ENCODE data around the gene USP43. TPM values are rescaled to one million over a fixed set of nuclear protein-coding genes. Genes with fewer than 3 reads are reported as not detected.

The USP43 gene
- polyA plus RNA-seq, 1 of the 3 experiments (the other 2 are of a cell fraction): 0.07 TPM

DNA sequence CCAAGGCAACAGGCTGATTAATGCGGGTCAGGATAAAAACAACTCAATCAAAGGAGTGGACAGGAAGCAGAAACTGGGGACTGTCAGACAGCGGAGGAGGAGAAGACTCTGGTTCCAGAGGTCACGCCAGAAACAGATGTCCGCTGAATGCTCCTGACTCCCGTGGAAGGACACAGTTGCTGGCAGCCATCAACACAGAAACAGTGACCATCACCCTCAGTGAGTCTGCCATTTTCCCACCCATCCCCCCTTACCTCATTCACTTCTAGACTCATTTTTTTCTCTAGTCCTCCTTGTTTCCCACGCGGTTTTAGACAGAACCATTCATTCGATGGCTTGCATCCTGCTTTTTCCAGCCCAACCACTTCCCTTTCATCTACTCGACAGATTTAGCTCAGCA is 105.2 kb downstream of the USP43 start:
- Histone ChIP-seq H2AFZ (ENCODE audit: low read depth) (no peak overlapping the region), H3K27ac (ENCODE audit: low read depth in 2 of 2, low read length in 1 of 2) (no peak overlapping the region), H4K20me1 (ENCODE audit: insufficient read depth) (no peaks in the 10 kb centered on the region), H3K4me2 (no peak overlapping the region), H3K4me1 (ENCODE audit: control insufficient read depth in 1 of 2, insufficient read depth in 2 of 2, low read depth in 1 of 2, low read length in 1 of 2) (no peaks in the 10 kb centered on the region), H3K4me3 (ENCODE audit: low read depth in 2 of 2, low read length in 1 of 2) (no peak overlapping the region), H3K36me3 (replicated peaks in 1 of 2; ENCODE audit: control insufficient read depth in 1 of 2, insufficient read depth in 2 of 2, low read length in 1 of 2) (no peaks in the 10 kb centered on the region), H3K9me2 (no peaks in the 10 kb centered on the region), H3K9ac (no peak overlapping the region), H3K27me3 (ENCODE audit: insufficient read depth) (peaks cover 8% of the 10 kb centered on the region; the same call in 1 of the 2 replicates), H3K9me3 (no peaks in the 10 kb centered on the region), H3K79me2 (ENCODE audit: insufficient read depth) (no peaks in the 10 kb centered on the region), H3F3A (replicated peaks; ENCODE audit: insufficient read depth) (no peaks in the 10 kb centered on the region)
- TF ChIP-seq RCOR1 (IDR thresholded peaks at IDR 0.05; ENCODE audit: low read length): no peak
- no peak for TF ChIP-seq NRF1 (IDR thresholded peaks at IDR 0.05; ENCODE audit: low read depth, low read length)
- TF ChIP-seq SIN3A (IDR thresholded peaks at IDR 0.05; ENCODE audit: borderline replicate concordance, low read depth, low read length): no peak
- TF ChIP-seq, protein P1, sequence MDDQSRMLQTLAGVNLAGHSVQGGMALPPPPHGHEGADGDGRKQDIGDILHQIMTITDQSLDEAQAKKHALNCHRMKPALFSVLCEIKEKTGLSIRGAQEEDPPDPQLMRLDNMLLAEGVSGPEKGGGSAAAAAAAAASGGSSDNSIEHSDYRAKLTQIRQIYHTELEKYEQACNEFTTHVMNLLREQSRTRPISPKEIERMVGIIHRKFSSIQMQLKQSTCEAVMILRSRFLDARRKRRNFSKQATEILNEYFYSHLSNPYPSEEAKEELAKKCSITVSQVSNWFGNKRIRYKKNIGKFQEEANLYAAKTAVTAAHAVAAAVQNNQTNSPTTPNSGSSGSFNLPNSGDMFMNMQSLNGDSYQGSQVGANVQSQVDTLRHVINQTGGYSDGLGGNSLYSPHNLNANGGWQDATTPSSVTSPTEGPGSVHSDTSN (IDR thresholded peaks at IDR 0.05): no peak
- ChIA-PET POLR2A (no interaction called here), CTCF (no interaction called here)
- DNase-seq: no peak
- WGBS (ENCODE audit: low lambda C conversion rate): 9% methylated on average over 8 of the region's 9 CpGs

DNA sequence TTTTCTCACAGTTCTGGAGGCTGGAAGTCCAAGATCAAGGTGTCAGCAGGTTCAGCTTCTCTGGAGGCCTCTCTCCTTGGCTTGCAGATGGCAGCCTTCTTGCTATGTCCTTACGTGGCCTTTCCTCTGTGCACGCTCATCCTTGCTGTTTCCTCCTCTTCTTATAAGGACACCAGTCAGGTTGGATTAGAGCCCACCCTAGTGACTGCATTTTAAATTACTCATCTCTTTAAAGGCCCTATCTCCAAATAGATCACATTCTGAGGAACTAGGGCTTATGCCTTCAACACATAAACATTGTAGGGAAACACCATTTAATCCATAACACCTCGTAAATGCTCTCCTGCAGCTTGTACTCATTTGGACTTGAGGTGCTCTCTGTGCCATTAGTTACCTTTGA is 109.8 kb downstream of the USP43 start:
- Histone ChIP-seq H2AFZ (ENCODE audit: low read depth) (no peak overlapping the region), H3K4me2 (no peak overlapping the region), H3F3A (replicated peaks; ENCODE audit: insufficient read depth) (no peaks in the 10 kb centered on the region), H3K4me3 (ENCODE audit: low read depth in 2 of 2, low read length in 1 of 2) (no peak overlapping the region), H3K27me3 (ENCODE audit: insufficient read depth) (peaks cover 14% of the 10 kb centered on the region; the same call in 1 of the 2 replicates), H3K9ac (no peak overlapping the region), H3K36me3 (replicated peaks in 1 of 2; ENCODE audit: control insufficient read depth in 1 of 2, insufficient read depth in 2 of 2, low read length in 1 of 2) (no peaks in the 10 kb centered on the region), H3K79me2 (ENCODE audit: insufficient read depth) (no peaks in the 10 kb centered on the region), H4K20me1 (ENCODE audit: insufficient read depth) (no peaks in the 10 kb centered on the region), H3K9me3 (no peaks in the 10 kb centered on the region), H3K9me2 (no peaks in the 10 kb centered on the region), H3K4me1 (ENCODE audit: control insufficient read depth in 1 of 2, insufficient read depth in 2 of 2, low read depth in 1 of 2, low read length in 1 of 2) (no peaks in the 10 kb centered on the region), H3K27ac (ENCODE audit: low read depth in 2 of 2, low read length in 1 of 2) (no peak overlapping the region)
- ChIA-PET POLR2A (no interaction called here), CTCF (no interaction called here)
- WGBS (ENCODE audit: low lambda C conversion rate): 9% methylated on average over 3 of the region's 3 CpGs
- no peak for DNase-seq
- TF ChIP-seq, protein P2, sequence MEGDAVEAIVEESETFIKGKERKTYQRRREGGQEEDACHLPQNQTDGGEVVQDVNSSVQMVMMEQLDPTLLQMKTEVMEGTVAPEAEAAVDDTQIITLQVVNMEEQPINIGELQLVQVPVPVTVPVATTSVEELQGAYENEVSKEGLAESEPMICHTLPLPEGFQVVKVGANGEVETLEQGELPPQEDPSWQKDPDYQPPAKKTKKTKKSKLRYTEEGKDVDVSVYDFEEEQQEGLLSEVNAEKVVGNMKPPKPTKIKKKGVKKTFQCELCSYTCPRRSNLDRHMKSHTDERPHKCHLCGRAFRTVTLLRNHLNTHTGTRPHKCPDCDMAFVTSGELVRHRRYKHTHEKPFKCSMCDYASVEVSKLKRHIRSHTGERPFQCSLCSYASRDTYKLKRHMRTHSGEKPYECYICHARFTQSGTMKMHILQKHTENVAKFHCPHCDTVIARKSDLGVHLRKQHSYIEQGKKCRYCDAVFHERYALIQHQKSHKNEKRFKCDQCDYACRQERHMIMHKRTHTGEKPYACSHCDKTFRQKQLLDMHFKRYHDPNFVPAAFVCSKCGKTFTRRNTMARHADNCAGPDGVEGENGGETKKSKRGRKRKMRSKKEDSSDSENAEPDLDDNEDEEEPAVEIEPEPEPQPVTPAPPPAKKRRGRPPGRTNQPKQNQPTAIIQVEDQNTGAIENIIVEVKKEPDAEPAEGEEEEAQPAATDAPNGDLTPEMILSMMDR (IDR thresholded peaks at IDR 0.05): no peak
- TF ChIP-seq NFIC (IDR thresholded peaks at IDR 0.05; ENCODE audit: borderline replicate concordance) (no peak), MXI1 (IDR thresholded peaks at IDR 0.05; ENCODE audit: low read depth, low read length) (no peak), SMC3 (IDR thresholded peaks at IDR 0.05; ENCODE audit: low read depth, low read length) (no peak), MEF2A (IDR thresholded peaks at IDR 0.05; ENCODE audit: borderline replicate concordance, low read depth) (no peak), FOXJ3 (CRISPR knock-in tag; IDR thresholded peaks at IDR 0.05) (no peak), RXRA (IDR thresholded peaks at IDR 0.05; ENCODE audit: borderline replicate concordance, low read depth) (no peak), FOSL2 (IDR thresholded peaks at IDR 0.05; ENCODE audit: borderline replicate concordance, low read depth) (no peak), TEAD4 (IDR thresholded peaks at IDR 0.05; ENCODE audit: borderline replicate concordance, insufficient read depth) (no peak), JUND (IDR thresholded peaks at IDR 0.05) (no peak), GATA2 (CRISPR knock-in tag; IDR thresholded peaks at IDR 0.05) (no peak), TAF1 (IDR thresholded peaks at IDR 0.05; ENCODE audit: borderline replicate concordance, low read depth, low read length) (no peak), GABPA (IDR thresholded peaks at IDR 0.05; ENCODE audit: low read depth) (no peak)
- TF ChIP-seq, protein P3, sequence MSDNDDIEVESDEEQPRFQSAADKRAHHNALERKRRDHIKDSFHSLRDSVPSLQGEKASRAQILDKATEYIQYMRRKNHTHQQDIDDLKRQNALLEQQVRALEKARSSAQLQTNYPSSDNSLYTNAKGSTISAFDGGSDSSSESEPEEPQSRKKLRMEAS (IDR thresholded peaks at IDR 0.05; ENCODE audit: low read depth): no peak
- TF ChIP-seq, protein P1 (IDR thresholded peaks at IDR 0.05): no peak
- TF ChIP-seq, protein P4, sequence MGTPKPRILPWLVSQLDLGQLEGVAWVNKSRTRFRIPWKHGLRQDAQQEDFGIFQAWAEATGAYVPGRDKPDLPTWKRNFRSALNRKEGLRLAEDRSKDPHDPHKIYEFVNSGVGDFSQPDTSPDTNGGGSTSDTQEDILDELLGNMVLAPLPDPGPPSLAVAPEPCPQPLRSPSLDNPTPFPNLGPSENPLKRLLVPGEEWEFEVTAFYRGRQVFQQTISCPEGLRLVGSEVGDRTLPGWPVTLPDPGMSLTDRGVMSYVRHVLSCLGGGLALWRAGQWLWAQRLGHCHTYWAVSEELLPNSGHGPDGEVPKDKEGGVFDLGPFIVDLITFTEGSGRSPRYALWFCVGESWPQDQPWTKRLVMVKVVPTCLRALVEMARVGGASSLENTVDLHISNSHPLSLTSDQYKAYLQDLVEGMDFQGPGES (IDR thresholded peaks at IDR 0.05; ENCODE audit: low read depth, low read length): no peak
- TF ChIP-seq, protein P5, sequence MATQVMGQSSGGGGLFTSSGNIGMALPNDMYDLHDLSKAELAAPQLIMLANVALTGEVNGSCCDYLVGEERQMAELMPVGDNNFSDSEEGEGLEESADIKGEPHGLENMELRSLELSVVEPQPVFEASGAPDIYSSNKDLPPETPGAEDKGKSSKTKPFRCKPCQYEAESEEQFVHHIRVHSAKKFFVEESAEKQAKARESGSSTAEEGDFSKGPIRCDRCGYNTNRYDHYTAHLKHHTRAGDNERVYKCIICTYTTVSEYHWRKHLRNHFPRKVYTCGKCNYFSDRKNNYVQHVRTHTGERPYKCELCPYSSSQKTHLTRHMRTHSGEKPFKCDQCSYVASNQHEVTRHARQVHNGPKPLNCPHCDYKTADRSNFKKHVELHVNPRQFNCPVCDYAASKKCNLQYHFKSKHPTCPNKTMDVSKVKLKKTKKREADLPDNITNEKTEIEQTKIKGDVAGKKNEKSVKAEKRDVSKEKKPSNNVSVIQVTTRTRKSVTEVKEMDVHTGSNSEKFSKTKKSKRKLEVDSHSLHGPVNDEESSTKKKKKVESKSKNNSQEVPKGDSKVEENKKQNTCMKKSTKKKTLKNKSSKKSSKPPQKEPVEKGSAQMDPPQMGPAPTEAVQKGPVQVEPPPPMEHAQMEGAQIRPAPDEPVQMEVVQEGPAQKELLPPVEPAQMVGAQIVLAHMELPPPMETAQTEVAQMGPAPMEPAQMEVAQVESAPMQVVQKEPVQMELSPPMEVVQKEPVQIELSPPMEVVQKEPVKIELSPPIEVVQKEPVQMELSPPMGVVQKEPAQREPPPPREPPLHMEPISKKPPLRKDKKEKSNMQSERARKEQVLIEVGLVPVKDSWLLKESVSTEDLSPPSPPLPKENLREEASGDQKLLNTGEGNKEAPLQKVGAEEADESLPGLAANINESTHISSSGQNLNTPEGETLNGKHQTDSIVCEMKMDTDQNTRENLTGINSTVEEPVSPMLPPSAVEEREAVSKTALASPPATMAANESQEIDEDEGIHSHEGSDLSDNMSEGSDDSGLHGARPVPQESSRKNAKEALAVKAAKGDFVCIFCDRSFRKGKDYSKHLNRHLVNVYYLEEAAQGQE (IDR thresholded peaks at IDR 0.05; ENCODE audit: low read depth, low read length): no peak
